NCI-H146 treated with DMSO at 0.1 percent for 48 hours (cell line): Measurements from ENCODE around the gene NRXN2.
A peak's percentile ranks its signal among the peaks of the same experiment; 100 is the strongest.

Source experiments
- DNase-seq: peaks from one replicate; lab custom pipeline; 2025; ENCODE audit not compliant: unreplicated experiment; lab: John Stamatoyannopoulos, UW

Gene NRXN2

GRCh38 chr11:64654439-64654838, 68.6 kb downstream of the NRXN2 start:
- DNase-seq: no peak

DNA sequence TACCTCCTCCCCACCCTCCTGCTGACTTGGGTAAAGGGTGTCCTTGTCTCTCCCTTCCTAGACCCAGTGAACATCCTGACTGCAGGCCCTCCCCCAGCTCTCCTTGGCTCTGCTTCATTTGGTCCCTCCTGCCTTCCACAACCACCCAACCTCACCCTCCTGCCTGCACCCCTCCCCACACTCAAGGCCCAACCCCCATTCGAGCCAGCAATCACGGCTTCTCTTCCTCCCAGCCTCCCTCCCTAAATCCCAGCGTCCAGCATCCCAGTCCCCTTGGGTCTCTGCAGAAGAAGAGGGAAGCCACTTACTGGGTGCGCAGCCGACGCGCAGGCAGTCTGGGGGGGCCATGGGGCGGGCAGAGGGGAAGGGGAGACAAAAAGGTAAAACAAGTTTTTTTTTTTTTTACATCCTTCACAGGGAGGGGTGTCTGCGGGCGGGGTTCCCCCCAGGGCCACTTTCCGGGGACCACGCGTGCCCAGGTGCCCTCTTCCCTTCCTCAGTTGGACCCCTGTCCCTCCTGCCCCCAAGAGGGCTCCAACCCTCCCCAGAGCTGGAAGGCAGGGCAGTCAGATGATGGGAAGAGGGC, 69.5 kb downstream of the NRXN2 start:
- no peak for DNase-seq

- DNase-seq: peak; percentile 44
These were observed 70.2 kb downstream of the NRXN2 start for GRCh38 chr11:64652586-64653387.

DNA sequence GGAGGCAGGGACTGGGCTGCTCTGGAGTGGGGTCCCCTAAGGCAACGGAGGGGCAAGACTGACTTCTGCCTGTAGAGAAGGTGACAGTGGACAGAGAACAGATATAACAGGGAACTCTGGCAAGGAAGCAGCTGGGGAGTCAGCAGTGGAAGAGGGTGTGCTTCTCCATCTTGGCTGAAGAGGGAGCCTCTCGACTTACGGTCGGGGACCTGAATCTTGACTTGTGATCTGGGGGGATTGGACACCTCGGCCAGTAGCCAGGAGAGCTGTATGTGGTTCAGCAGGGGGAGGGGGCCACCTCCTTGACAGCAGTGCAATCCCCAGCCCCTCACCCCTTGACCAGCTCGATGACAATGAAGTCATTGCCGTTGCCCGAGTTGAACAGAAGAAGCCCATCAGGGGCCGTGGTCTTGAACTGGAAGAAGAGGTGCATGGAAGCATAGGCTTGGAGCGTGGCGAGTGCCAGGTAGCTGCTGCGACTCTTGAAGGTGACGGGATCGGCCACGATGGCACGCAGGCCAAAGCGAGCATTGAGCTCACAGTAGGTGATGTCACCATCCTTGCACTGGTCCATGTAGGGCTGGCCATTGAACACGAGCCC, 72.0 kb downstream of the NRXN2 start:
- no peak for DNase-seq

DNA sequence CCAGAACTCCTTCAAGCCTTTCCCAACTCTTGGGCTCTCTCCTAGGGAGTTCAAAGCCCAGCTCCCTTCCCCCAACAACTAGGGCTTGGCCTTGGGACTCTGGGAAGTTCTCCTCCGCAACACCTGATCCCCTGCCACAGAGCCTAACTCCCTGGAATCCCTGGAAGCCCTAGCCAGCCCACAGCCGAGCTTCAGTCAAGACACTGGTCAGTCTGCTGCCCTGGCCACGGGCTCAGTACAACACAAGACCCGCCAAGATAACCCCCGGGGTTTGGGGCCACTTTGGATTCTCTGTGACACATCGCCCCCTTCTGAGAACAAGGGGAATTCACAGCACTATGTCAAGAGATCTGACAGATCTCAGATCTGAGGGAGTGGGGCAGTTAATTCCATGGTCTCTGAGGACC, 73.7 kb downstream of the NRXN2 start:
- DNase-seq: no peak

DNA sequence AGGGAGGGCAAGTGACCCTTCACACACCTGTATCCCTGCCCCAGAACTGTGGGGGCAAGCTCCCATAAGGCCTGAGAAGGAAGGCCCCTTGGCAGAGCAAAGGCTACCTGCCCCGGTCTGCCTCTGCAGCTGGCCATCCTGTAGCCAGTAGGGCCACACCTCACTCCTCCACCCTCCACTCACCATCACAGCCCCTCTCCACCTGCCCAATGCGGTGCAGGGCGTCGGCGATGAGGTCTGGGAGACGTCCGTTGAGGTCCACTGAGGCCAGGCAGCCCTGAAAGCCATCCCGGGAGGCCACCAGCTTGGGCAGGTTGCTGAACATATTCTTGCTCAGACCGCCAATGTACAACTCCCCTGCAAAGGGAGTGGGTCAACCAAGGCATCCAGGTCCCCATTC, 74.4 kb downstream of the NRXN2 start:
- DNase-seq: no peak

GRCh38 chr11:64647019-64647779, 75.8 kb downstream of the NRXN2 start:
- no peak for DNase-seq

GRCh38 chr11:64644647-64645275, 78.2 kb downstream of the NRXN2 start:
- no peak for DNase-seq

- DNase-seq: no peak
These were observed 78.9 kb downstream of the NRXN2 start for GRCh38 chr11:64643920-64644646.

GRCh38 chr11:64643256-64643881, 79.6 kb downstream of the NRXN2 start:
- peak; percentile 15 for DNase-seq

- no peak for DNase-seq
These were observed 80.1 kb downstream of the NRXN2 start for GRCh38 chr11:64642871-64643255.

- DNase-seq: no peak
These were observed 80.6 kb downstream of the NRXN2 start for GRCh38 chr11:64642418-64642735.

- no peak for DNase-seq
These were observed 81.2 kb downstream of the NRXN2 start for GRCh38 chr11:64641596-64642417.

DNA sequence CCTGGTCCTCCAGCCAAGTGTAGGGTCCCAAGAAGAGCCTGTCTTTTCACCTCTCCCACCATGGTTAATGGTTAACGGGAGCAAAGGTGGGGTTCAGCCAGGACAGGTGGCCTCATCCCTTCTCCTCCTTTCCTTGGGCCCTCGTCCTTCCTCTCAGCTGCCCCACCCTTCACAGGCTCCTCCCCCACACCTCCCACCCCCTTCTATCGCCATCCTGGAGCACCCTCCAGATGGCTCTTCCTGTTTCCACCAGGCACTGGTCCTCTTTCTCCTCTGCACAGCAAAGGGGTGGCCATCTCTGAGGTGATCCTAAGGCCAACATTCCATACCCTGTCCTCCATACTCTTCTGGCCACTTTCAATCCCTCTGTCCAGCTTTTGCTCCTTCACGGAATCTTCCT, 83.1 kb downstream of the NRXN2 start:
- DNase-seq: no peak

GRCh38 chr11:64638829-64639228, 84.2 kb downstream of the NRXN2 start:
- no peak for DNase-seq

DNA sequence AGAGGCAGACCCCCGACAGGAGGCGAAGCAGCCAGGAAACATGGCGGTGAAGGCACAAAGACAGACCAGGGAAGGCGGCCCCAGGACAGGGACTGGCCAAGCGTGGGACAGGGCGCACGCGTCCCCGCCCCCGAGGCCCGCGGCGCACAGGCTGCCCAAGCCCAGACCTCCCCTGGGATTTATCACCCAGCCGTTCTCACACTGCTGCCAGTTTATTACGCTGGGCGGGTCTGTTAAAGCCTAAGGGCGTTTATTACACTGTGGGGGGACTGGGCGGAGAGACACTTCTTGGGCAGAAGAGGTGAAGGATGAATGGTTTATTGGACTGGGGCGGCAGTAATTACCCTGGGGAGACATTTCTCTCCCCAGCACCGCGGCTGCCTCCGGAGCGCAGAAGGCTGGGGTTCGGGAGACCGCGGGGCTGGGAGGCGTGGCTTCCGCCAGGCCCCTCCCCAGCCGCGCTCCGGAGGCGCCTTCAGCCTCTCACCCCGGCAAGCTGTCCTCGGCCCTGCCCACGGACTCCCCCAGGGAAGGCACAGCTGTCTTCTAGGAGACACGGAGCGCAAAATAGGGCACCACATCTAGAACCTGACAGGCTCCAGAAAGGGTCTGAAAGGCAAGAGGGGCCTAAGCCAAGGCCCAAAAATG, 84.9 kb downstream of the NRXN2 start:
- DNase-seq: peak; percentile 14

GRCh38 chr11:64637334-64638017, 85.5 kb downstream of the NRXN2 start:
- no peak for DNase-seq

- no peak for DNase-seq
These were observed 89.3 kb downstream of the NRXN2 start for GRCh38 chr11:64633555-64634159.
